GOT3 (cell line): Measurements from ENCODE around the gene HECTD1.

Experiments used
- DNase-seq: peaks from one replicate; lab custom pipeline; 2025; ENCODE audit warnings: mixed read lengths; lab: John Stamatoyannopoulos, UW

HECTD1 gene

DNA sequence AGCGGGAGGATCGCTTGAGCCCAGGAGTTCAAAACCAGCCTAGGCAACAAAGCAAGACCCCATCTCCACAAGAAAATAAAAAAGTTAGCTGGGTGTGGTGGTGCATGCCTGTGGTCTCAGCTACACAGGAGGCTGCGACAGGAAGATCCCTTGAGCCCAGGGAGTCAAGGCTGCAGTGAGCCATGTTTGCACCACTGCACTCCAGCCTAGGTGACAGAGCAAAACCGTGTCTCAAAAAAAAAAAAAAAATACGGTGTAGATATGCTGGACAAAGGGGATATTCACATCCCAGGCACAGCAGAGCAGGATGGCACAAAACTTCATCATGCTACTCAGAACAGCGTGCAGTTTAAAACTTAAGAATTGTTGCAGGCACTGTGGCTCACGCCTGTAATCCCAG is 156.6 kb downstream of the HECTD1 start:
- no peak for DNase-seq
